K562 (cell line): ENCODE measurements around the gene ADAMTSL2. TPM values are rescaled to one million over a fixed set of nuclear protein-coding genes. Genes with fewer than 3 reads are reported as not detected.

Source experiments
- ATAC-seq: fragments of 200-7000 bp; cut with Tn5 transposase; 3 replicates; pipeline ENCODE4 v1.9.1; 2020; ENCODE audit warnings: moderate library complexity
- BruUV-seq: library from RNA; stranded (reverse); fragments of 400-500 nt; replicated peaks from 2 replicates; lab custom pipeline; 2021; lab: Mats Ljungman, UMichigan
- CTCF ChIA-PET: fragments of 300-600 bp; formaldehyde crosslinking; extraction: SDS; loops from one replicate; lab custom pipeline; 2021; ENCODE audit warnings: low intra/inter-chr PET ratio; lab: Yijun Ruan, JAX
- POLR2A ChIA-PET: fragments of 300-600, 350-650 bp; sonication (Branson Sonifier 250); formaldehyde crosslinking; extraction: SDS; loops from one replicate; lab custom pipeline; 2021; ENCODE audit warnings: antibody characterized with exemption, inconsistent platforms; lab: Yijun Ruan, JAX
- DNase-seq, 4 experiments: peaks; one replicate each; pipeline versions ENCODE4 v3.0.0 to v3.0.0-alpha.2; 2011 to 2018; ENCODE audit warnings: low spot score in 3 of 4, mixed read lengths in 3 of 4; ENCODE audit errors: extremely low read depth in 1 of 4
- FAIRE-seq: peaks from 2 replicates; lab custom pipeline; 2011; peaks lifted over from hg19 to GRCh38; lab: Jason Lieb, UNC
- H2AFZ ChIP-seq: 2 replicates; pipeline ENCODE4 v1.6.0; 2011; ENCODE audit warnings: low read depth, low read length, control low read depth, inconsistent platforms
- H3K27ac ChIP-seq: fragments of 200-600 bp; 3 replicates; pipeline ENCODE4 v1.8.0; 2011; ENCODE audit warnings: low read depth, mild to moderate bottlenecking, control low read depth, inconsistent platforms, low read length, moderate library complexity, mixed read lengths; ENCODE audit errors: extremely low read depth
- H3K27me3 ChIP-seq, 2 experiments: fragments of 300-600 bp in 1 of 2; 2 replicates in 1 of 2; 3 replicates in 1 of 2; pipeline versions ENCODE4 v1.6.0 to v1.8.0; 2011; ENCODE audit warnings: inconsistent platforms in 2 of 2, low read length in 2 of 2, mild to moderate bottlenecking in 1 of 2, mixed read lengths in 1 of 2, moderate library complexity in 1 of 2; ENCODE audit not compliant: control insufficient read depth in 2 of 2, insufficient read depth in 2 of 2
- H3K36me3 ChIP-seq: fragments of 300-600 bp; 3 replicates; pipeline ENCODE4 v1.8.0; 2011; ENCODE audit warnings: mild to moderate bottlenecking, low read length, inconsistent platforms; ENCODE audit not compliant: control insufficient read depth, insufficient read depth
- H3K4me1 ChIP-seq, 2 experiments: fragments of 200-600 bp in 1 of 2; replicated peaks in 1 of 2; 2 replicates in 1 of 2; 3 replicates in 1 of 2; pipeline versions ENCODE4 v1.5.1 to v1.8.0; 2011; ENCODE audit warnings: inconsistent platforms in 2 of 2, low read length in 2 of 2, mild to moderate bottlenecking in 1 of 2, mixed read lengths in 1 of 2, moderate library complexity in 1 of 2; ENCODE audit not compliant: control insufficient read depth in 2 of 2, insufficient read depth in 2 of 2
- H3K4me2 ChIP-seq: 2 replicates; pipeline ENCODE4 v1.6.1; 2011; ENCODE audit warnings: low read length, control low read depth, inconsistent platforms, mixed read lengths; ENCODE audit not compliant: insufficient read depth
- H3K4me3 ChIP-seq: fragments of 200-600 bp; sonication (generic), shearing (Covaris generic); 2 replicates; pipeline ENCODE4 v1.5.1; 2016; ENCODE audit warnings: control low read depth, inconsistent platforms
- H3K79me2 ChIP-seq: fragments of 200-600 bp; 3 replicates; pipeline ENCODE4 v1.8.0; 2011; ENCODE audit warnings: low read length, inconsistent platforms; ENCODE audit not compliant: control insufficient read depth, insufficient read depth
- H3K9ac ChIP-seq, 2 experiments: 2 replicates each; pipeline versions ENCODE4 v1.6.0 to v1.6.1; 2011; ENCODE audit warnings: low read depth in 2 of 2, low read length in 2 of 2, control low read depth in 1 of 2, inconsistent platforms in 1 of 2, mild to moderate bottlenecking in 1 of 2, mixed read lengths in 1 of 2; ENCODE audit not compliant: insufficient read depth in 1 of 2
- H3K9me1 ChIP-seq: one replicate; pipeline ENCODE4 v1.6.0; 2011; ENCODE audit warnings: inconsistent platforms, mild to moderate bottlenecking, low read length, moderate library complexity; ENCODE audit not compliant: control insufficient read depth, insufficient read depth
- H3K9me3 ChIP-seq: replicated peaks from 2 replicates; pipeline ENCODE4 v1.5.1; 2011; ENCODE audit warnings: low read depth, low read length, inconsistent platforms; ENCODE audit not compliant: control insufficient read depth, insufficient read depth
- H4K20me1 ChIP-seq: replicated peaks from 2 replicates; pipeline ENCODE4 v1.6.1; 2011; ENCODE audit warnings: low read length, inconsistent platforms, mixed read lengths; ENCODE audit not compliant: control insufficient read depth, insufficient read depth
- ASH1L ChIP-seq: fragments of 450-650 bp; IDR thresholded peaks from 2 replicates; pipeline ENCODE4 v1.6.1; 2018; ENCODE audit warnings: borderline replicate concordance, mild to moderate bottlenecking, low read depth; ENCODE audit not compliant: partially characterized antibody
- CREBBP ChIP-seq: IDR thresholded peaks from one replicate; pipeline ENCODE4 v1.6.1; 2012; ENCODE audit warnings: low read depth, mild to moderate bottlenecking, control low read depth, inconsistent platforms, low read length
- CXXC5 ChIP-seq: fragments of 250-450 bp; sonication (Bioruptor Pico); IDR thresholded peaks from 2 replicates; pipeline ENCODE4 v1.8.0; 2022; ENCODE audit warnings: inconsistent platforms, mild to moderate bottlenecking, moderate library complexity
- FOXK2 ChIP-seq, 2 experiments: fragments of 450-650 bp; IDR thresholded peaks in 1 of 2; conservative IDR thresholded peaks in 1 of 2; 2 replicates each; pipeline ENCODE4 v1.6.1; 2016; ENCODE audit warnings: low read depth in 2 of 2, mild to moderate bottlenecking in 1 of 2
- RBM25 ChIP-seq: fragments of 200-400 bp; formaldehyde crosslinking; IDR thresholded peaks from 2 replicates; pipeline ENCODE4 v1.6.1; 2018; ENCODE audit warnings: low read length, low read depth, moderate library complexity; ENCODE audit not compliant: severe bottlenecking
- ZFX ChIP-seq: sonication (generic); formaldehyde crosslinking; IDR thresholded peaks from 2 replicates; pipeline ENCODE4 v1.8.0; 2022; ENCODE audit warnings: mild to moderate bottlenecking, missing genetic modification reagents, moderate library complexity
- ZNF436 ChIP-seq: fragments of 250-450, 450-650 bp; sonication (Bioruptor Pico); formaldehyde crosslinking; IDR thresholded peaks from 2 replicates; pipeline ENCODE4 v1.7.0; 2020; ENCODE audit warnings: mild to moderate bottlenecking
- WGBS: fragments of 100-300 bp; shearing (Covaris generic); methylation state at CpG from one replicate; pipeline ENCODE4 v1.1.6; 2016; ENCODE audit warnings: low coverage, mixed read lengths; ENCODE audit not compliant: insufficient coverage; ENCODE audit errors: missing lambda C conversion rate; 5-methylcytosine and 5-hydroxymethylcytosine counted together
- in situ Hi-C: fragments of 300-500 bp; cut with MboI; formaldehyde crosslinking; loops from 4 replicates; pipeline ENCODE4 v1.15.0; 2018; ENCODE audit warnings: inconsistent platforms, mixed read lengths
- intact Hi-C: fragments of 100-400 bp; cut with micrococcal nuclease; formaldehyde crosslinking; loops from 2 replicates; pipeline ENCODE4 v1.14.2; 2022
- polyA plus RNA-seq, 8 experiments: library from polyadenylated mRNA; depleted of rRNA in 4 of 8; stranded (reverse) in 5 of 8; unstranded in 3 of 8; fragments of >200 nt; fragmentation: Nextera tagmentation in 2 of 8; fragmentation: Illumina TruSeq in 1 of 8; extraction: Ambion mirVana in 2 of 8; extraction: Trizol in 1 of 8; gene quantifications; 2 replicates each; pipeline versions ENCODE4 v1.2.1 to v1.2.3, GENCODE V29; 2011 to 2014; ENCODE audit warnings: inconsistent platforms in 1 of 8, missing spikeins in 1 of 8
- total RNA-seq, 7 experiments: library from RNA; depleted of rRNA in 6 of 7; stranded (reverse); fragments of >200 nt in 6 of 7; fragmentation: Illumina TruSeq in 2 of 7; extraction: Trizol in 2 of 7; gene quantifications; 2 replicates each; pipeline versions ENCODE4 v1.2.1 to v1.2.3, GENCODE V29; 2011 to 2021; ENCODE audit warnings: low replicate concordance in 1 of 7
- TF ChIP-seq, protein P1 (sequence below), 2 experiments: fragments of 150-350 bp in 1 of 2; IDR thresholded peaks; 2 replicates each; pipeline ENCODE4 v1.6.1; 2012 to 2016; ENCODE audit warnings: low read depth in 2 of 2, low read length in 2 of 2, mild to moderate bottlenecking in 1 of 2, moderate library complexity in 1 of 2

Gene ADAMTSL2
- total and polyA plus RNA-seq, 9 of the 15 experiments (the other 6 are each of a cell fraction or from before 2014, with no cell fraction given) = 0.04 TPM; not detected in 8

DNA sequence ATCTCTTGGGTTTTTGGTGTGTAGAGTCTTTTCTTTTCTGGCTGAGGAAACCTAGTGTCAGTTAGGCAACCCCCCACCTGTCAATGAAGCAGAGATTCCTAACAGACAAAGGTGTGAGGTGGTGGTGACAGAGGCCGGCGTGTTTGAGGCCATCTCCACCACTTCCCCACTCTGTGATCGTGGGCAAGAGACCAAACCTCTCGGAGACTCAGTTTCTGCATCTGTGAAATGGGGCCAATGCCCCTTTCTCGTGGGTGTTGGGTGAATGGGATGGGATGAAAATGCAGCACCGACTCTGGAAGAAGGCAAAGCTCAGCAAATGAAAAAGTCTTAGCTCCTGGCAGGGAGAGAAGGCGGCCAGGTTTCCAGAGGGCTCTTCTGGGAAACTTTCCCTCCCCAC is 73.9 kb downstream of the ADAMTSL2 start:
- DNase-seq (no peak), ATAC-seq (no peak), FAIRE-seq (no peak)
- no TSS peak for BruUV-seq
- Histone ChIP-seq H3K4me1 (peaks cover 0 to 12% of the 10 kb centered on the region in 2 experiments; a peak in 2 of 5 replicates), H3K36me3 (no peaks in the 10 kb centered on the region), H4K20me1 (peaks cover 14% of the 10 kb centered on the region), H3K9me3 (no peaks in the 10 kb centered on the region), H3K4me3 (no peak overlapping the region), H3K9ac (no peak overlapping the region), H2AFZ (no peak overlapping the region), H3K79me2 (no peaks in the 10 kb centered on the region), H3K4me2 (no peak overlapping the region), H3K27me3 (peaks cover 5 to 48% of the 10 kb centered on the region in 2 experiments; a peak in 4 of 5 replicates), H3K27ac (no peak overlapping the region), H3K9me1 (no peaks in the 10 kb centered on the region)
- intact Hi-C loops (no loop called here), in situ Hi-C loops (no loop called here)
- TF ChIP-seq CXXC5 = no peak
- no peak for TF ChIP-seq FOXK2 (conservative IDR thresholded peaks at IDR 0.05 in 1 of 2, IDR thresholded peaks at IDR 0.05 in 1 of 2; ENCODE audit: low read depth in 2 of 2)
- peak; percentile 53 for TF ChIP-seq RBM25
- TF ChIP-seq, protein P1, sequence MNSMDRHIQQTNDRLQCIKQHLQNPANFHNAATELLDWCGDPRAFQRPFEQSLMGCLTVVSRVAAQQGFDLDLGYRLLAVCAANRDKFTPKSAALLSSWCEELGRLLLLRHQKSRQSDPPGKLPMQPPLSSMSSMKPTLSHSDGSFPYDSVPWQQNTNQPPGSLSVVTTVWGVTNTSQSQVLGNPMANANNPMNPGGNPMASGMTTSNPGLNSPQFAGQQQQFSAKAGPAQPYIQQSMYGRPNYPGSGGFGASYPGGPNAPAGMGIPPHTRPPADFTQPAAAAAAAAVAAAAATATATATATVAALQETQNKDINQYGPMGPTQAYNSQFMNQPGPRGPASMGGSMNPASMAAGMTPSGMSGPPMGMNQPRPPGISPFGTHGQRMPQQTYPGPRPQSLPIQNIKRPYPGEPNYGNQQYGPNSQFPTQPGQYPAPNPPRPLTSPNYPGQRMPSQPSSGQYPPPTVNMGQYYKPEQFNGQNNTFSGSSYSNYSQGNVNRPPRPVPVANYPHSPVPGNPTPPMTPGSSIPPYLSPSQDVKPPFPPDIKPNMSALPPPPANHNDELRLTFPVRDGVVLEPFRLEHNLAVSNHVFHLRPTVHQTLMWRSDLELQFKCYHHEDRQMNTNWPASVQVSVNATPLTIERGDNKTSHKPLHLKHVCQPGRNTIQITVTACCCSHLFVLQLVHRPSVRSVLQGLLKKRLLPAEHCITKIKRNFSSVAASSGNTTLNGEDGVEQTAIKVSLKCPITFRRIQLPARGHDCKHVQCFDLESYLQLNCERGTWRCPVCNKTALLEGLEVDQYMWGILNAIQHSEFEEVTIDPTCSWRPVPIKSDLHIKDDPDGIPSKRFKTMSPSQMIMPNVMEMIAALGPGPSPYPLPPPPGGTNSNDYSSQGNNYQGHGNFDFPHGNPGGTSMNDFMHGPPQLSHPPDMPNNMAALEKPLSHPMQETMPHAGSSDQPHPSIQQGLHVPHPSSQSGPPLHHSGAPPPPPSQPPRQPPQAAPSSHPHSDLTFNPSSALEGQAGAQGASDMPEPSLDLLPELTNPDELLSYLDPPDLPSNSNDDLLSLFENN (IDR thresholded peaks at IDR 0.05; ENCODE audit: low read depth in 2 of 2, low read length in 2 of 2) = no peak
- TF ChIP-seq ZFX (CRISPR knock-in tag) = no peak
- TF ChIP-seq ZNF436 (CRISPR knock-in tag) = no peak
- TF ChIP-seq ASH1L = no peak
- no peak for TF ChIP-seq CREBBP
- CTCF ChIA-PET = no interaction called here
- POLR2A ChIA-PET = interaction anchor here (0.6 kb wide), 1 partner anchor 35 kb away, joined by 4 read pairs; no protein-coding TSS in a partner anchor
- WGBS = 2% methylated on average over 4 of the region's 7 CpGs
